ENCODE data around the gene HYKK. TPM values are rescaled to one million over a fixed set of nuclear protein-coding genes. Genes with fewer than 3 reads are reported as not detected.
A peak's percentile ranks its signal among the peaks of the same experiment; 100 is the strongest.

Gene HYKK
- total RNA-seq, 1 experiment from 2014 or later, result 3.1 TPM

DNA sequence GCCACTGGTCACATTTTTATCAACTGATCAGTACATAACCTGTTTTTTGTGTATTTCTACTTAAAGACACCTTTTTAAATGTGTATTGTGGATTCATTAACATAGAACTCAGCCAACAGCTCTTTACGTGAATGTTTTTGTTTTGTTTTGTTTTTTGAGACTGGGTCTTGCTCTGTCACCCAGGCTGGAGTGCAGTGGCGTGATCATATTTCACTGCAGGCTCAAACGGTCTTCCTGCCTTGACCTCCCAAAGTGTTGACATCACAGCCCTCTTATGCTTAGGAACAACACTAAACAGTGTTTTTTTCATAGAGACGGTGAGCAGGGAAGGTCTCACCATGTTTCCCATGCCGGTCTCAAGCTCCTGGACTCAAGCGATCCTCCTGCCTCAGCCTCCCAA lies 42.8 kb downstream of the HYKK start:
- H3K27ac Mint-ChIP-seq, result peak overlapping the region in 1 of 3 experiments; percentile 75; a peak in 1 of 7 replicates

More for the DNA sequence above, 42.8 kb downstream of the HYKK start:
- no peak overlapping the region for H3T11ph ChIP-seq (ENCODE audit: low read length)
- no peak overlapping the region for H2BK5ac ChIP-seq (ENCODE audit: insufficient read length, low read length)
- no peak overlapping the region for H2AFZ ChIP-seq (ENCODE audit: low read length)
- H2BK15ac ChIP-seq (ENCODE audit: low read depth, low read length), result no peak overlapping the region
- no peaks in the 10 kb centered on the region for H3K23me2 ChIP-seq (ENCODE audit: insufficient read length, low read depth, low read length, poor library complexity, severe bottlenecking)
- H2BK20ac ChIP-seq (ENCODE audit: low read depth, low read length, poor library complexity, severe bottlenecking), result no peak overlapping the region
- H3K18ac ChIP-seq (ENCODE audit: insufficient read length, low read depth, low read length), result no peak overlapping the region
- no peak overlapping the region for H3K23ac ChIP-seq (ENCODE audit: insufficient read length, low read depth, low read length)
- no peaks in the 10 kb centered on the region for H3K9me3 ChIP-seq (ENCODE audit: control insufficient read depth, low read depth, low read length)
- H3K27me3 Mint-ChIP-seq (ENCODE audit: low read depth), result no peaks in the 10 kb centered on the region
- no peaks in the 10 kb centered on the region for H3K27me3 ChIP-seq (ENCODE audit: insufficient read depth, low read length)
- H3K27ac ChIP-seq (ENCODE audit: insufficient read length, low read depth, low read length), result no peak overlapping the region
- no peak overlapping the region for H4K8ac ChIP-seq (replicated peaks; ENCODE audit: insufficient read length, low read depth, low read length)
- TF ChIP-seq CTCF (conservative IDR thresholded peaks at IDR 0.05), result no peak
- no peak overlapping the region for H2AK5ac ChIP-seq (ENCODE audit: insufficient read length, low read length)
- no peak overlapping the region for H3K56ac ChIP-seq (ENCODE audit: insufficient read length, low read depth, low read length)
- no peaks in the 10 kb centered on the region for H3K79me2 ChIP-seq (ENCODE audit: insufficient read depth, low read length)
- no peaks in the 10 kb centered on the region for H4K20me1 ChIP-seq (ENCODE audit: control insufficient read depth, insufficient read depth, insufficient read length)
- no peak overlapping the region for H3K4me2 ChIP-seq (ENCODE audit: insufficient read depth, insufficient read length, low read length)
- no peaks in the 10 kb centered on the region for H3K4me1 Mint-ChIP-seq
- no peak overlapping the region for H2BK120ac ChIP-seq (ENCODE audit: low read depth, low read length, poor library complexity, severe bottlenecking)
- no peak overlapping the region for H4K5ac ChIP-seq (ENCODE audit: insufficient read length, low read depth, low read length)
- DNase-seq, result no peak
- no peak overlapping the region for H2BK12ac ChIP-seq (ENCODE audit: insufficient read length, low read depth, low read length)
- H3K14ac ChIP-seq (ENCODE audit: insufficient read depth, low read length), result no peak overlapping the region
- H3K4ac ChIP-seq (ENCODE audit: low read depth, low read length), result no peak overlapping the region
- no peaks in the 10 kb centered on the region for H3K79me1 ChIP-seq (ENCODE audit: insufficient read depth, low read depth, low read length, poor library complexity, severe bottlenecking)
- H3K4me1 ChIP-seq (ENCODE audit: insufficient read depth, low read length), result no peaks in the 10 kb centered on the region
- H3K4me3 Mint-ChIP-seq, result no peak overlapping the region
- no peak overlapping the region for H3K9ac ChIP-seq (ENCODE audit: extremely low read depth, insufficient read length, low read length)
- H3K36me3 Mint-ChIP-seq (ENCODE audit: insufficient read depth in 1 of 3, low read depth in 3 of 3), result peaks cover 19 to 58% (median 38%) of the 10 kb centered on the region in 3 experiments; a peak in 5 of 7 replicates
- WGBS (ENCODE audit: extremely low coverage, insufficient read length, low lambda C conversion rate), result no CpG with 5 or more reads among the region's 6 CpGs
- H3K9me3 Mint-ChIP-seq, result no peaks in the 10 kb centered on the region
- H4K91ac ChIP-seq (ENCODE audit: insufficient read length, low read depth, low read length), result no peak overlapping the region
